ENCODE data around the gene DIRAS1. TPM values are rescaled to one million over a fixed set of nuclear protein-coding genes. Genes with fewer than 3 reads are reported as not detected.
A peak's percentile ranks its signal among the peaks of the same experiment; 100 is the strongest.

Gene DIRAS1
- total and polyA plus RNA-seq, 2 of the 8 experiments (the other 6 are each of a cell fraction or from before 2014, with no cell fraction given) = 20.2 to 22.3 TPM

DNA sequence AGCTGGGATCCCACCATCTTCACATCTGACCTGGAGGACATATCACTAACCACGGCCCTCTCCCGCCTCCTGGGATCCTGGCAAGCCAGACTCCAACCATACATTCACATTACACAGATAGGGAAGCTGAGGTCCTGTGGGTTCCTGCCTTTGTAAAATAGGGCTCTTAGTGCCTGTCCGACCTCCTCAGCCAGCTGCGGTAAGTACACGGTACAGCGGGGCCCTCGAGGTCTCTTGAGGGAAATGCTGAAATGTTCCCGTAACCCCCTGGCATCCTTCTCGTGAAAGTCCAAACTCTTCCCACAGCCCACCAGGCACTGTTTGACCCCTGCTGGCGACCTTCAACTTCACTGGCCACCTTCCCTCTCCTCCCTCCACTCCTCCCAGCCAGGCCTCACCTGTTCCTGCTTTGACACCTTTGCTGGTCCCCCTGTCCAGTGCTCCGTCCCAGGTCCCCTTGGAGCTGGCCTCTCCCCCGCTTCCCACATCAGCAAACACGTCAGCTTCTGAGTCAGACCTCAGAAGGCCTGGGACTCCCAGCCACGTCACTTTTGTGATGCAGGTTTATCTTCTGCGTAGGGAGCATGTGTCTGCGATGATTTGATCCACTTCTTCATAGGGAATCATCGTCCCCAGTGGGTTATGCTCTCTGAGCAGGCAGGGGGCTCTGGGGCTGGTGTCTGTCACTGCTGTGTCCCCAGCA, 9.8 kb downstream of the DIRAS1 start:
- no peaks in the 10 kb centered on the region for H3K4me1 ChIP-seq (replicated peaks in 1 of 4; ENCODE audit: control insufficient read depth in 3 of 4, insufficient read depth in 4 of 4, low read length in 3 of 4)
- H3K9me3 ChIP-seq (ENCODE audit: insufficient read depth in 2 of 2, low read depth in 1 of 2, low read length in 1 of 2) = peaks cover 9 to 17% of the 10 kb centered on the region in 2 experiments; a peak in 3 of 4 replicates
- no peak overlapping the region for H3K14ac ChIP-seq (ENCODE audit: insufficient read length)
- H4K91ac ChIP-seq (replicated peaks; ENCODE audit: insufficient read length, low read length) = no peak overlapping the region
- no peak overlapping the region for H3K18ac ChIP-seq (ENCODE audit: extremely low read depth, low read length)
- no peaks in the 10 kb centered on the region for H3K27me3 ChIP-seq (replicated peaks in 1 of 4; ENCODE audit: control insufficient read depth in 3 of 4, extremely low read depth in 1 of 4, insufficient read depth in 3 of 4, low read length in 3 of 4)
- H3K4ac ChIP-seq (replicated peaks; ENCODE audit: insufficient read length, low read depth, low read length) = no peak overlapping the region
- H3K23me2 ChIP-seq (ENCODE audit: low read depth, low read length) = peaks cover 7% of the 10 kb centered on the region; the same call in 1 of the 2 replicates
- H3K56ac ChIP-seq (replicated peaks; ENCODE audit: insufficient read length, low read depth, low read length) = no peak overlapping the region
- TF ChIP-seq FOSL1 (IDR thresholded peaks at IDR 0.05; ENCODE audit: insufficient read depth, low read depth, low read length) = no peak
- no peaks in the 10 kb centered on the region for H4K20me1 ChIP-seq (replicated peaks in 1 of 2; ENCODE audit: control insufficient read depth in 1 of 2, insufficient read depth in 2 of 2, low read length in 2 of 2)
- no peak overlapping the region for H2AFZ ChIP-seq (ENCODE audit: low read length)
- DNase-seq (ENCODE audit: low read depth in 1 of 2, low spot score in 2 of 2) (no peak), FAIRE-seq (no peak)
- H3K9ac ChIP-seq (replicated peaks in 1 of 4; ENCODE audit: extremely low read depth in 1 of 4, low read depth in 3 of 4, low read length in 3 of 4) = no peak overlapping the region
- POLR2A ChIA-PET (ENCODE audit: partially characterized antibody) = interaction anchor here (0.7 kb wide), 1 partner anchor 18 kb away, joined by 3 read pairs; no protein-coding TSS in a partner anchor
- WGBS, 2 experiments (ENCODE audit: extremely low coverage in 1 of 2, insufficient coverage in 1 of 2, insufficient read length in 1 of 2, insufficient replicate concordance in 2 of 2, low coverage in 1 of 2, low lambda C conversion rate in 2 of 2, missing lambda C conversion rate in 1 of 2) = 85% methylated on average over 17 of the region's 17 CpGs; no CpG with 5 or more reads in 1 of the 2 experiments
- no peak overlapping the region for H2BK12ac ChIP-seq (ENCODE audit: low read depth, low read length)
- H2BK120ac ChIP-seq (replicated peaks; ENCODE audit: low read depth, low read length) = no peak overlapping the region
- H3K79me2 ChIP-seq (ENCODE audit: control insufficient read depth in 1 of 2, insufficient read depth in 2 of 2, low read length in 2 of 2) = no peaks in the 10 kb centered on the region
- H2BK20ac ChIP-seq (ENCODE audit: low read length) = no peak overlapping the region
- no peak overlapping the region for H2BK5ac ChIP-seq (ENCODE audit: low read depth, low read length)
- H2AK5ac ChIP-seq (ENCODE audit: low read depth, low read length) = no peak overlapping the region
- H3K79me1 ChIP-seq (ENCODE audit: low read depth, low read length) = no peaks in the 10 kb centered on the region
- no peak overlapping the region for H2BK15ac ChIP-seq (ENCODE audit: low read length)
- H4K8ac ChIP-seq (ENCODE audit: extremely low read depth, insufficient read depth, low read length) = peak overlapping the region; percentile 36; the same call in 1 of the 2 replicates
- H3K4me2 ChIP-seq (ENCODE audit: insufficient read depth in 1 of 2, low read depth in 2 of 2, low read length in 2 of 2) = no peak overlapping the region
- H3K27ac ChIP-seq (ENCODE audit: low read depth, low read length) = no peak overlapping the region
- no peak overlapping the region for H3K23ac ChIP-seq (ENCODE audit: insufficient read length)
- CTCF ChIA-PET (ENCODE audit: partially characterized antibody) = interaction anchor here (0.7 to 1.5 kb wide), 7 partner anchors 13 to 233 kb away, joined by 3 to 4 read pairs (median 3); no protein-coding TSS in a partner anchor
- H3K36me3 ChIP-seq (ENCODE audit: control insufficient read depth in 2 of 4, insufficient read depth in 4 of 4, low read length in 3 of 4) = peaks cover 0 to 13% (median 0%) of the 10 kb centered on the region in 4 experiments; a peak in 1 of 8 replicates
- no peak overlapping the region for H4K5ac ChIP-seq (ENCODE audit: insufficient read length, low read depth, low read length)
- H3K4me3 ChIP-seq (ENCODE audit: extremely low read depth in 1 of 4, insufficient read depth in 2 of 4, low read depth in 3 of 4, low read length in 4 of 4) = no peak overlapping the region

All from H1 (cell line).